Gastrocnemius medialis (tissue), 4 donors: ENCODE data around the gene CCDC184.

Experiments used
- CTCF ChIP-seq, 5 experiments: fragments of 450-650 bp in 3 of 5; fragments of 200-600 bp in 2 of 5; sonication (generic) in 2 of 5; IDR thresholded peaks in 4 of 5; conservative IDR thresholded peaks in 1 of 5; 1 replicate in 4 of 5; 2 replicates in 1 of 5; pipeline ENCODE4 v1.5.1; 2016 to 2019; ENCODE audit warnings: antibody characterized with exemption in 5 of 5, mild to moderate bottlenecking in 3 of 5, moderate library complexity in 3 of 5
- POLR2A ChIP-seq, 2 donors: fragments of 450-650 bp; IDR thresholded peaks; one replicate each; pipeline ENCODE4 v1.6.1; 2017; ENCODE audit warnings: antibody characterized with exemption in 2 of 2, mild to moderate bottlenecking in 2 of 2, moderate library complexity in 2 of 2

GRCh38 chr12:48175613-48176416 is 7.6 kb upstream of the CCDC184 start:
- TF ChIP-seq POLR2A (IDR thresholded peaks at IDR 0.05) (no peak), CTCF (IDR thresholded peaks at IDR 0.05 in 4 of 5, conservative IDR thresholded peaks at IDR 0.05 in 1 of 5) (no peak)
